ENCODE data around the gene NCBP3.

The NCBP3 gene

GRCh38 chr17:3867106-3867505, 21.1 kb upstream of the NCBP3 start:
- Histone ChIP-seq H3K4me1 (ENCODE audit: insufficient read depth, low read length, severe bottlenecking) (no peaks in the 10 kb centered on the region), H2AFZ (ENCODE audit: low read length) (no peak overlapping the region), H3K4me3 (ENCODE audit: low read depth, low read length, poor library complexity, severe bottlenecking) (no peak overlapping the region), H3K36me3 (ENCODE audit: insufficient read depth, low read length) (no peaks in the 10 kb centered on the region), H4K20me1 (ENCODE audit: insufficient read depth, low read length) (no peaks in the 10 kb centered on the region), H3K79me2 (ENCODE audit: insufficient read depth, low read length) (no peaks in the 10 kb centered on the region), H3K27ac (ENCODE audit: low read depth, low read length, poor library complexity, severe bottlenecking) (no peak overlapping the region), H3K27me3 (ENCODE audit: insufficient read depth, low read length) (no peaks in the 10 kb centered on the region; the same call in 1 of the 2 replicates), H3K4me2 (ENCODE audit: low read length) (no peak overlapping the region), H3K9ac (ENCODE audit: low read length) (no peak overlapping the region), H3F3A (ENCODE audit: insufficient read depth, low read length) (no peaks in the 10 kb centered on the region), H3K9me3 (ENCODE audit: low read length) (no peaks in the 10 kb centered on the region), H3K9me2 (ENCODE audit: low read depth, low read length) (no peaks in the 10 kb centered on the region)
- TF ChIP-seq CTCF (IDR thresholded peaks at IDR 0.05; ENCODE audit: low read length) (no peak), EZH2 (IDR thresholded peaks at IDR 0.05; ENCODE audit: borderline replicate concordance, low read length) (no peak)

DNA sequence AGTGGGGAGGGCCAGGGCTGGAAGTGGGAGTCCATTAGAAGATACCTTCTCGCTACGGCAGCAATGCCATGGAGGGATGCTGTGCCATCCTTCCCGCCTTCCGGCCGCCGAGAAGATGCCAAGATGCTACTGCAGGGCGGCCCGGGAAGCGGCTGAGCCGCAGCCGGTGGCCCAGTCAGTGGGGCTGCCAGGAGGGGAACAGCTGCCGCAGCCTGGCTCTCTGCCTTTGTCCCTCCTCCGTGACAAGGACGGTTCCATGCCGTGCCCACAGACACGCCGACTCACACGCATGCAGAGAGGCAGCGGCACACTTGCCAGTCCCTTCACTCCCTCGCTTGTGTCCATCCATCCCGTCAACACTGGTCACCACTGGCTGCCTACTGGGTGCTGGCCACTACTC, 20.2 kb upstream of the NCBP3 start:
- H3K4me2 ChIP-seq (ENCODE audit: low read length) = no peak overlapping the region
- H4K20me1 ChIP-seq (ENCODE audit: insufficient read depth, low read length) = no peaks in the 10 kb centered on the region
- H3K4me1 ChIP-seq (ENCODE audit: insufficient read depth, low read length, severe bottlenecking) = no peaks in the 10 kb centered on the region
- H3K9me3 ChIP-seq (ENCODE audit: low read length) = no peaks in the 10 kb centered on the region
- no peak overlapping the region for H2AFZ ChIP-seq (ENCODE audit: low read length)
- H3F3A ChIP-seq (ENCODE audit: insufficient read depth, low read length) = no peaks in the 10 kb centered on the region
- no peak overlapping the region for H3K4me3 ChIP-seq (ENCODE audit: low read depth, low read length, poor library complexity, severe bottlenecking)
- H3K9me2 ChIP-seq (ENCODE audit: low read depth, low read length) = no peaks in the 10 kb centered on the region
- H3K9ac ChIP-seq (ENCODE audit: low read length) = no peak overlapping the region
- H3K36me3 ChIP-seq (ENCODE audit: insufficient read depth, low read length) = no peaks in the 10 kb centered on the region
- no peak for TF ChIP-seq EZH2 (IDR thresholded peaks at IDR 0.05; ENCODE audit: borderline replicate concordance, low read length)
- no peak for TF ChIP-seq CTCF (IDR thresholded peaks at IDR 0.05; ENCODE audit: low read length)
- no peaks in the 10 kb centered on the region for H3K79me2 ChIP-seq (ENCODE audit: insufficient read depth, low read length)
- no peaks in the 10 kb centered on the region; the same call in 1 of the 2 replicates for H3K27me3 ChIP-seq (ENCODE audit: insufficient read depth, low read length)
- H3K27ac ChIP-seq (ENCODE audit: low read depth, low read length, poor library complexity, severe bottlenecking) = no peak overlapping the region

DNA sequence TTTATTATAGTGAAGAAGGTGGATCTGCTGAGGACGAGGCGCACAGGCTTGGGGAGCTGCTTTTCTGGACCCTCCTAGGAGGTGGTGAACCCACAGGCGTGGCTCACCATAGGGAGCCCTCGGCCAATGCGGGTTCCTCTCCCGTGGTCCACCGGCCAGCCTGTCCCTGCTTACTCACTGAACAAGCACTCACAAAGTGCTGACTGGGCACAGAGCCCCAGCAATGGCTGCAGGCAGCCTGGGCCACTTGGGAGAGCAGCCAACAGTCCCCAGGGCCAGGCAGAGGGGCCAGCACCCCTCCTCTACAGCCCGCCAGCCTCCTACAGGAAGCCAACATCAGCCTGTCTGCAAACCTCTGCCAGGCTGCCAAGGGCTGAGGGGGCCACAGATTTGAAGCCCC, 19.1 kb upstream of the NCBP3 start:
- Histone ChIP-seq H3K4me1 (ENCODE audit: insufficient read depth, low read length, severe bottlenecking) (no peaks in the 10 kb centered on the region), H2AFZ (ENCODE audit: low read length) (no peak overlapping the region), H3F3A (ENCODE audit: insufficient read depth, low read length) (no peaks in the 10 kb centered on the region), H3K27ac (ENCODE audit: low read depth, low read length, poor library complexity, severe bottlenecking) (no peak overlapping the region), H3K79me2 (ENCODE audit: insufficient read depth, low read length) (no peaks in the 10 kb centered on the region), H3K9ac (ENCODE audit: low read length) (no peak overlapping the region), H3K4me3 (ENCODE audit: low read depth, low read length, poor library complexity, severe bottlenecking) (no peak overlapping the region), H3K36me3 (ENCODE audit: insufficient read depth, low read length) (no peaks in the 10 kb centered on the region), H3K4me2 (ENCODE audit: low read length) (no peak overlapping the region), H3K9me3 (ENCODE audit: low read length) (no peaks in the 10 kb centered on the region), H3K9me2 (ENCODE audit: low read depth, low read length) (no peaks in the 10 kb centered on the region), H3K27me3 (ENCODE audit: insufficient read depth, low read length) (no peaks in the 10 kb centered on the region; the same call in 1 of the 2 replicates), H4K20me1 (ENCODE audit: insufficient read depth, low read length) (no peaks in the 10 kb centered on the region)
- TF ChIP-seq CTCF (IDR thresholded peaks at IDR 0.05; ENCODE audit: low read length) (no peak), EZH2 (IDR thresholded peaks at IDR 0.05; ENCODE audit: borderline replicate concordance, low read length) (no peak)

All from OCI-LY1 (cell line).